ENCODE results near the gene CCDC40.
A peak's percentile ranks its signal among the peaks of the same experiment; 100 is the strongest.
"Not testable (repeated sequence)": the region's sequence is repeated elsewhere in the genome, so short reads cannot be mapped to it uniquely, and the experiment has no call there.

Gene CCDC40

DNA sequence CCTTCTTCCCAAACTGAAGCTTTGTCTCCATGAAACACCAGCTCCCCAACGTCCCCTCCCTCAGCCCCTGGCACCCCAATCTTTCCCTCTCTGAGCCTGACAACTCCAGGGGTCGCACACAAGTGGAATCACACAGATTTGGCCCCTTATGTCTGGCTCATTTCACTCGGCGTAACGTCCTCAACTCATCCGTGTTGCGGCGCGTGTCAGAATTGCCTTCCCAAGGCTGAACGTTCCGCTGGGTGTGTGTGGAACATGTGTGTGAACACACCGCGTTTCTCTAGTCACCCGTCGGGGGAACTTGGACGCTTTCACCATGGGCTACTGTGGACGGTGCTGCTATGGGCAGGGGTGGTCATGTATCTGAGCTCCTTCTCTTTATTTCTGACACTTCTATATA is 45.7 kb upstream of the CCDC40 start:
- Histone ChIP-seq H3K9me3 (replicated peaks in 1 of 11) (no peaks in the 10 kb centered on the region), H3K4me1 (peaks cover 54 to 97% (median 91%) of the 10 kb centered on the region in 10 experiments), H4K20me1 (peaks cover 0 to 42% (median 17%) of the 10 kb centered on the region in 11 experiments; a peak in 14 of 22 replicates), H3K27ac (0 out of 22 replicates have a peak overlapping the region, but pooled peaks of 2 of the 11 experiments have one; percentile 15 to 36), H3K36me3 (no peaks in the 10 kb centered on the region), H3K27me3 (peaks cover 0 to 36% (median 17%) of the 10 kb centered on the region in 11 experiments; a peak in 14 of 22 replicates), H3K4me2 (peak overlapping the region in 10 of 11 experiments; percentile 59 to 91 (median 80); a peak in 18 of 22 replicates), H3K4me3 (no peak overlapping the region), H3K9ac (peak overlapping the region in 2 of 11 experiments; percentile 25 to 49; a peak in 3 of 22 replicates)
- no peak for TF ChIP-seq Cebpa-rat (IDR thresholded peaks at IDR 0.05)

DNA sequence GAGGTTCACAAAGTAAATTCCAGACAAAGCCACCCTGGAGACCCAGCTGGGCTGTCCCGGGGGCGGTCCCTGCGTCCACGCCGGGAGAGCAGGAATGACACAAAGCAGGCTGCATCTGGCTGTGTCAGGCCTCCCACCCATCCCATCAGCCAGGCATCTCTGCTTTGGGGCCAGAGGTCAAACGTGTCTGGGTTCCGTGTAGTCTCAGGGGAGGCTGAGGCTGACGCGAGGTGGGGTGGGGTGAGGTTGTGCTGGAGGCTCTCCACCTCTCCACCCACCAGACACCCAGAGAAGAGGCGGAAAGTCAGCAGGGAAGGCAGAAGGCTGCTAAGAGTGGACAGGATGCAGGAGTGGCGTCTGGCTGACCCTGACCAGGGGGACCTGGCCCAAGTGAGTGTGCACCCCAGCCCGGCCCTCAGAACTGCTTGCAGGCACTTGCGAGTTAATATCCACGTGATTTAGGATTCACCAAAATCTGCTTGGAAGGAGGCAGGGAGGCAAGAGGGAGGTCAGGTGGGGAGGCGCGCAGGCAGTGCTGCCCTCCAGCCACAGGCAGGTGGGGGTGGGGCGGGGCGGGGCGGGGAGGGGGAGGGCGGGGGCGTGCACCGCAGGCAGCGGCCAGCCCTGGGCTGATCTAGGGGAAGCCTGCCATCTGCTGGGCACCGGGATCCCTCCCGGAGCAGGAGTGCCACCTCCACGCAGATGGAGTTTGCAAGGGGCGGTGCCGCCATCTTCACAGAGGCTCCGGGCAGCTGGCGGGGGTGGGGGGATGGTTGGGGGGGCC is 45.1 kb upstream of the CCDC40 start:
- Histone ChIP-seq H3K36me3 (no peaks in the 10 kb centered on the region), H4K20me1 (peaks cover 0 to 38% (median 13%) of the 10 kb centered on the region in 11 experiments; a peak in 14 of 22 replicates), H3K27ac (peak overlapping the region in 7 of 11 experiments; percentile 92 to 98 (median 96); a peak in 14 of 22 replicates), H3K4me3 (peak overlapping the region; percentile 48 to 70 (median 60); a peak in 18 of 20 replicates), H3K4me2 (peak overlapping the region; percentile 82 to 100 (median 99)), H3K9me3 (replicated peaks in 1 of 11) (no peaks in the 10 kb centered on the region), H3K27me3 (peaks cover 0 to 36% (median 17%) of the 10 kb centered on the region in 11 experiments; a peak in 14 of 22 replicates), H3K4me1 (peaks cover 60 to 97% (median 91%) of the 10 kb centered on the region in 10 experiments), H3K9ac (peak overlapping the region in 10 of 11 experiments; percentile 44 to 85 (median 80); a peak in 16 of 22 replicates)
- no peak for TF ChIP-seq Cebpa-rat (IDR thresholded peaks at IDR 0.05)

DNA sequence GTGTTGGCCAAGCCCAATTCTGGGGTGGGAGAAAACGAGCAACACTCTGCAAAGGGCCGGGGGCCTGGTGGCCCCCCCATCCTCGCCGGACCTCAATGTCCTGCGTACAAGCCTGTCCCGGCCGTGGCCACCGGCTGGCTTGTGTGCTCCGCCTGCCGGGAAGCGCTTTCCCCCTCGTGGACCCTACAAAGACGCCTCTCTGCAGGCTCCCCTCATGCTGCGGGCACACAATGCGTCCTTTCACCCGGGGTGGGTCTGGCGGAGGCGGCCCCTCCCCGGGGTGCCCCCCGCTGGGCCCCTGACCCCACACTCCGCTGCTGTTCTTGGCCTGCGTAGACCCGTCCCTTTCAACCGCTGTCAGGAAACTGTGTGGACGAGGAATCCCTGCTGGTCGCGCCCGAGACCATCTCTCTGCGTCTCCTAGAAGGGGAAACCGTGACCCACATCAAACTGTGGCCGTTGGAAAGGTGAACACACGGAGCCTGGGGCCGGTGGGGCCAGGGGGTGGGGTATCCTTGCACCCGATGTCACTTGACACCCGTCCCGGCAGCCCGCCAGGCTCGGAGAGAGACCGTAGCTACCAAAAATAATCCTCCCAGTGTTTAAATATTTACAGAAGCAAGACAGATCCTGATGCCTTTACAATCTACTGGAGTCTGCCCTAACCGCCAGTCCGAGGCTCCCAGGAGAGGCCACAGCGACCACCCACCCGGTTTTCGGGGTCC is 44.4 kb upstream of the CCDC40 start:
- Histone ChIP-seq H4K20me1 (peaks cover 0 to 31% (median 13%) of the 10 kb centered on the region in 11 experiments; a peak in 14 of 22 replicates), H3K36me3 (no peaks in the 10 kb centered on the region), H3K27me3 (peaks cover 0 to 36% (median 17%) of the 10 kb centered on the region in 11 experiments; a peak in 14 of 22 replicates), H3K4me3 (peak overlapping the region; percentile 48 to 70 (median 60)), H3K4me2 (peak overlapping the region; percentile 82 to 100 (median 99)), H3K4me1 (peaks cover 68 to 97% (median 90%) of the 10 kb centered on the region in 10 experiments), H3K9ac (peak overlapping the region; percentile 44 to 85 (median 79); a peak in 21 of 22 replicates), H3K9me3 (replicated peaks in 1 of 11) (no peaks in the 10 kb centered on the region), H3K27ac (peak overlapping the region in 10 of 11 experiments; percentile 63 to 98 (median 94); a peak in 19 of 22 replicates)
- TF ChIP-seq Cebpa-rat (IDR thresholded peaks at IDR 0.05) = no peak

DNA sequence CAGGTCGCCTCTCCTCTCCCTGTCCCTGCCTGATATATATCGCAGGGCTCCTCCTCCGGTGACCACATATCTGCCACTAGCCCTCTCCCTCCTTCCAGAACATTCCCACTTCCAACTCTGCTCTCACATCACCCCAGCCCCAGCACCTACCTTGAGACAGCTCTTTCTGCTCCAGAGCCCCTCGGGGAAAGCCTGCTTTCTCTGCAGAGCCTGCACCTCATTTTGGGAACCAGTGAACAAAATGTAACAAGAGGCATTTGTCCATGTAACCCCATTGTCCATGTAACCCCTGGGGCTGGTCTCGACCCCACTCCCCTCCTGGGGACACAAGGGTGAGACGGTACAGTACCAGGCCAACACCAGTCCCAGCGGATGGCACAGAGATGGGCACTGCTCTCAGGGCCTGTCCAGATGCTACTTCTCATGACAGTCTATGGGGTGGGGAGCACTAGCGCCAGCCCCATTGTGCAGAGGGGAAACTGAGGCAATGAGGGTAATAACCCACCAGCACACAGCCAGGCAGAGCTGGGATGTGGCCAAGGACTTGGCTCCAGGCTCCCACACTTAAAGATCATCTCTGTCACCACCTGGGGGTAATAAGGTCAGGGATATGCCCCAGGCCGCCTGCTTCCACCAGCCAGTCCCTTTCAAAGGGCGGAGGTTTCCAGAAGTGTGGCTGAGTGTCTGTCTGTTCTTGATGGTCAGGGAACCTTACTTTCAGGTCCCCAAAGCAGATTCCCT is 43.6 kb upstream of the CCDC40 start:
- Histone ChIP-seq H4K20me1 (peaks cover 0 to 26% (median 9%) of the 10 kb centered on the region in 11 experiments; a peak in 10 of 22 replicates), H3K9ac (peak overlapping the region; percentile 44 to 85 (median 79); a peak in 21 of 22 replicates), H3K36me3 (no peaks in the 10 kb centered on the region), H3K4me3 (peak overlapping the region; percentile 48 to 70 (median 60); a peak in 19 of 20 replicates), H3K27me3 (peaks cover 0 to 33% (median 14%) of the 10 kb centered on the region in 11 experiments; a peak in 14 of 22 replicates), H3K4me1 (peaks cover 68 to 97% (median 89%) of the 10 kb centered on the region in 10 experiments), H3K27ac (peak overlapping the region; percentile 43 to 98 (median 93); a peak in 21 of 22 replicates), H3K4me2 (peak overlapping the region; percentile 82 to 100 (median 99)), H3K9me3 (replicated peaks in 1 of 11) (no peaks in the 10 kb centered on the region)
- no peak for TF ChIP-seq Cebpa-rat (IDR thresholded peaks at IDR 0.05)

DNA sequence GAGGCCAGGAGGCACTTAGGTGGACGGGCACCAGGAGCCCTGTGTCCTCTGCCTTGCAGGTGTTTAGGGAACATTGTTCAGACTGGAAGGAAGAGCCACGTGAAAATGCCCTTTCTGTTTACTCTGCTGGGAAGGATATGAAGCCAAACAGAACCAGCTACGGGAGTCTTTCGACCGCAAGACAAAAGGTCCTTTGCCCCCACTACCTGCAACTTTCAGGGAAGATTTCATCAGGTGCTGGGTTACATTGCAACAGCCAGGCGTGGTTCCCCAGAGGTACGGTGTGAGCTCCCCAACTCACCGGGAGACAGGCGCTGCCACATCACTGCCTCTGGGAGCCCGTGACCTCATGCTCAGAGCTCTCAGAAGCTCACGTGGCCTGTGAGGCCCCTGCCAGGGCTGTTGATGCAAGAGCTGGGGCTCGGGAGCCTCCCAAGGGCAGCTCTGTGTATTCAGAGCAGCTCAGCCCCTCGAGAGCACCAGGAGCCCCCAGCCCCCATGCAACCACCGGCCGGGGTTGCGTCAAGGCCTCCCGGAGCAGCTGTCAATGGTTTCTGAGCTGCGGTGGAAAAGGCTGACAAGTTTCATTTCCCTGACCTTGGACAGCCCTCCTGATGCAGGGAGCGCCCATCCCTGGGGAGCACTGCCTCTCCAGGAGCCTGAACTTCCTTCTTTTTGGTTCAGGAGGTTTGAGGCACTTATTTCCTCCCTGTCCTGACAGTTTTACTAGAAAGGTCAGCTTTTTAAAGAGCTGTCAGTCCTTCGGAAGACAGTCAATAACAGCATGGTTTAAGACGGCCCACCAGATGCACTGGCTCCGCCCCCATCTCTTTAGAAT is 42.8 kb upstream of the CCDC40 start:
- Histone ChIP-seq H3K4me2 (peak overlapping the region; percentile 82 to 100 (median 99)), H3K9ac (peak overlapping the region; percentile 44 to 85 (median 79))

DNA sequence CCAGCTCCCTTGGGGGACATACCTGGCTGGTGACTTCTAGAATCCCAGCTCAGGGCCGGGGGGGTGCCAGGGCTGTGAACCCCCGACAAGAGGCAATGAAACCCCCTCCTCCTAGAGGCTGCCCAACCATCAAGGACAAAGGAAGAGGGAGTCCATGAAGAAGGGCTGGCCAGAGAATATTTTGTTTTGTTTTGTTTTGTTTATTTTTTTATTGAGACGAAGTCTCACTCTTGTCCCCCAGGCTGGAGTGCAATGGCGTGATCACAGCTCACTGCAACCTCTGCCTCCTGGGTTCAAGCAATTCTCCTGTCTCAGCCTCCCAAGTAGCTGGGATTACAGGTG is 42.2 kb upstream of the CCDC40 start:
- not testable (repeated sequence) for H3K36me3 ChIP-seq; H3K9me3 ChIP-seq (replicated peaks in 1 of 11)
- H3K27ac ChIP-seq = peak overlapping the region in 10 of 11 experiments; percentile 63 to 98 (median 94); a peak in 21 of 22 replicates
- peaks cover 60 to 97% (median 89%) of the 10 kb centered on the region in 10 experiments for H3K4me1 ChIP-seq
- peaks cover 0 to 22% (median 4%) of the 10 kb centered on the region in 11 experiments; a peak in 13 of 22 replicates for H3K27me3 ChIP-seq
- peak overlapping the region; percentile 82 to 99 (median 99) for H3K4me2 ChIP-seq
- H4K20me1 ChIP-seq = peaks cover 0 to 12% (median 3%) of the 10 kb centered on the region in 11 experiments; a peak in 7 of 22 replicates
- peak overlapping the region in 6 of 10 experiments; percentile 18 to 70 (median 41); a peak in 9 of 20 replicates for H3K4me3 ChIP-seq
- H3K9ac ChIP-seq = peak overlapping the region in 10 of 11 experiments; percentile 44 to 85 (median 80); a peak in 19 of 22 replicates

More for the DNA sequence above, 42.8 kb upstream of the CCDC40 start:
- H3K4me1 ChIP-seq = peaks cover 65 to 97% (median 89%) of the 10 kb centered on the region in 10 experiments
- no peaks in the 10 kb centered on the region for H3K36me3 ChIP-seq
- no peaks in the 10 kb centered on the region for H3K9me3 ChIP-seq (replicated peaks in 1 of 11)
- peak overlapping the region in 9 of 10 experiments; percentile 18 to 70 (median 61); a peak in 16 of 20 replicates for H3K4me3 ChIP-seq
- peak overlapping the region; percentile 43 to 98 (median 93); a peak in 21 of 22 replicates for H3K27ac ChIP-seq
- H3K27me3 ChIP-seq = peaks cover 0 to 28% (median 10%) of the 10 kb centered on the region in 11 experiments; a peak in 14 of 22 replicates
- peaks cover 0 to 18% (median 6%) of the 10 kb centered on the region in 11 experiments; a peak in 8 of 22 replicates for H4K20me1 ChIP-seq
- peak in 10 of 11 experiments; percentile 7 to 100 (median 100); a peak in 18 of 22 replicates for TF ChIP-seq Cebpa-rat (IDR thresholded peaks at IDR 0.05)

DNA sequence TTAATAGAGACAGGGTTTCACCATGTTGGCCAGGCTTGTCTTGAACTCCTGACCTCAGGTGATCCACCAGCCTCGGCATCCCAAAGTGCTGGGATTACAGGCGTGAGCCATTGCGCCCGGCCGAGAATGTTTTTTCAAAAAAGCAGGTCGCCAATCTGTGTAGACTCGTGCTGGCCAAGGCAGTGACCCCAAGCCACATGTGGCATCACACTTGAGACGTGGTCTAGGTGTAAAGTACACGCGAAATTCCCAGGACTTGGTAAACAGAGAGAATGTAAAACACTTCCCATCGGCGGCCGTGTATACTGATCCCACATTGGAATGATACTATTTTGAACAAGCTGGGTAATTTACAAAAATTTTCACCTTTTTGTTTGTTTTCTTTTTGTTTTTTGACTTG is 41.8 kb upstream of the CCDC40 start:
- Histone ChIP-seq H3K9me3 (replicated peaks in 1 of 11) (no peaks in the 10 kb centered on the region), H3K4me2 (peak overlapping the region; percentile 82 to 99 (median 99); a peak in 21 of 22 replicates), H3K9ac (peak overlapping the region in 8 of 11 experiments; percentile 66 to 85 (median 80); a peak in 12 of 22 replicates), H3K36me3 (no peaks in the 10 kb centered on the region), H4K20me1 (peaks cover 0 to 8% (median 0%) of the 10 kb centered on the region in 11 experiments; a peak in 5 of 22 replicates), H3K27ac (peak overlapping the region in 10 of 11 experiments; percentile 63 to 98 (median 94); a peak in 18 of 22 replicates), H3K4me3 (no peak overlapping the region; a peak in 1 of 20 replicates), H3K27me3 (peaks cover 0 to 18% (median under 1%) of the 10 kb centered on the region in 11 experiments; a peak in 9 of 22 replicates), H3K4me1 (peaks cover 60 to 95% (median 87%) of the 10 kb centered on the region in 10 experiments)
- TF ChIP-seq Cebpa-rat (IDR thresholded peaks at IDR 0.05) = no peak

Measured in BLaER1 treated with 17β-estradiol and CSF1 and Interleukin-3, amounts not matched to agents 10 nM and 100 nM (cell line).